Measurements from ENCODE around the gene TRPM4. TPM values are rescaled to one million over a fixed set of nuclear protein-coding genes. Genes with fewer than 3 reads are reported as not detected.

TRPM4 gene
- total RNA-seq, 1 donor from 2014 or later, result 28.5 TPM

DNA sequence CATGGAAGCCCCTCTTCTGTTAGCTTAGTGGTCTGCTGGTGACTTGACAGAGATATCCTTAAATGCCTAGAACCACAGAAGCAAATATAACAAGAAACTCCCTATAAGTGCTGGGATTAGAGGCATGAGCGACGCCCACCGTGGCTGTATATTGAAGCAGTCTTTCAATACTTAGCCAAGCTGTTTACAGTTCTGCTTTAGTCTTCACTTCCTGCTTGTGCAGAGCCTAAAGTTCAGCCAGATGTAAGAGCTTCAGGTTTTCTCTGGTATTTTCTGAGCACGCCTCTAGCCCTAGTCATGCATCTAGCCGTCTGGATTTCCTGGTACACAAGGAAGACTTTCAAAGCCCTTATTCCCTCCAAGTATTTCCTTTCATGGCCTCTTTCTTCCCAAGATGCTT, 28.5 kb downstream of the TRPM4 start:
- Mint-ChIP-seq H3K36me3 (ENCODE audit: unreplicated experiment) (peaks cover 54% of the 10 kb centered on the region), H3K27me3 (ENCODE audit: unreplicated experiment) (no peaks in the 10 kb centered on the region), H3K9me3 (ENCODE audit: unreplicated experiment) (peaks cover 4% of the 10 kb centered on the region), H3K4me3 (ENCODE audit: unreplicated experiment) (no peak overlapping the region), H3K27ac (ENCODE audit: unreplicated experiment) (no peak overlapping the region), H3K4me1 (ENCODE audit: unreplicated experiment) (no peaks in the 10 kb centered on the region)
- TF ChIP-seq, protein P1, sequence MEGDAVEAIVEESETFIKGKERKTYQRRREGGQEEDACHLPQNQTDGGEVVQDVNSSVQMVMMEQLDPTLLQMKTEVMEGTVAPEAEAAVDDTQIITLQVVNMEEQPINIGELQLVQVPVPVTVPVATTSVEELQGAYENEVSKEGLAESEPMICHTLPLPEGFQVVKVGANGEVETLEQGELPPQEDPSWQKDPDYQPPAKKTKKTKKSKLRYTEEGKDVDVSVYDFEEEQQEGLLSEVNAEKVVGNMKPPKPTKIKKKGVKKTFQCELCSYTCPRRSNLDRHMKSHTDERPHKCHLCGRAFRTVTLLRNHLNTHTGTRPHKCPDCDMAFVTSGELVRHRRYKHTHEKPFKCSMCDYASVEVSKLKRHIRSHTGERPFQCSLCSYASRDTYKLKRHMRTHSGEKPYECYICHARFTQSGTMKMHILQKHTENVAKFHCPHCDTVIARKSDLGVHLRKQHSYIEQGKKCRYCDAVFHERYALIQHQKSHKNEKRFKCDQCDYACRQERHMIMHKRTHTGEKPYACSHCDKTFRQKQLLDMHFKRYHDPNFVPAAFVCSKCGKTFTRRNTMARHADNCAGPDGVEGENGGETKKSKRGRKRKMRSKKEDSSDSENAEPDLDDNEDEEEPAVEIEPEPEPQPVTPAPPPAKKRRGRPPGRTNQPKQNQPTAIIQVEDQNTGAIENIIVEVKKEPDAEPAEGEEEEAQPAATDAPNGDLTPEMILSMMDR (IDR thresholded peaks at IDR 0.05), result no peak
- DNase-seq (ENCODE audit: extremely low spot score, unreplicated experiment), result no peak

DNA sequence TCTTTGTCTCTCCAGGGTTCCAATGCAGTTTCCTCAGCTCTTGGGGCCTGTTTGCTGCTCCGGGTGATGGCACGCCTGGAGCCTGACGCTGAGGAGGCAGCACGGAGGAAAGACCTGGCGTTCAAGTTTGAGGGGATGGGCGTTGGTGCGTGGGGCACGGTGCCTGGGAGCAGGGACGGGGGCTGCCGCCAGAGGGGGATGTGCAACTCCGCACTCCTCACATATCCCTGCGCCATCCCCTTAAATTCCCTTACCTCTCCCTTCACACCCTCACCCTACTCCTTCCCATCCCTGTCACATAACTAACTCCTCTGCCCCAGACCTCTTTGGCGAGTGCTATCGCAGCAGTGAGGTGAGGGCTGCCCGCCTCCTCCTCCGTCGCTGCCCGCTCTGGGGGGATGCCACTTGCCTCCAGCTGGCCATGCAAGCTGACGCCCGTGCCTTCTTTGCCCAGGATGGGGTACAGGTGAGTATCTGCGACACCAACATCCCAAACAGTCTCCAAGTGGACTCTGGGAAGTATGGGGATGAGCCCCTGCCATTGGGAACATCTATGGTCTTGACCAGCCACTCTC, 31.1 kb downstream of the TRPM4 start:
- H3K36me3 Mint-ChIP-seq (ENCODE audit: unreplicated experiment), result peaks cover 45% of the 10 kb centered on the region
- DNase-seq (ENCODE audit: extremely low spot score, unreplicated experiment), result no peak

DNA sequence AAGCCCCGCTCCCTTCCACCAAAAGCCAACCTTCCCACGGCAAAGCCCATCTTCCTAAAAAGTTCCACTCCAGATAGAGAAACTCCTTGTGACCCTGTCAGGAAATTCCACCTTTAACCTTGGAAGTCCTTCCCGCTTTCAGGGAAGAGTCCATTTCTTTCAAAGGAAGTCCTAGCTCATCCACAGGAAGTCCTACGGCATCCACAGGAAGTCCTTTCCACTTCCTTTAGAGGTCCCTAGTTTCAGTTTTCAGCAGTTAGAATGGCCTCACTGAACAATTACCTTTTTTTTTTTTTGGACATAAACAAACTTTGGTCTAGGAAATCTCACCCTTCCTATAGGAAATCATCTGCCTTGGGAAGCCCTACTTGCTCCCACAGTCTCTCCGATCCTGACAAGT, 31.7 kb downstream of the TRPM4 start:
- peaks cover 40% of the 10 kb centered on the region for H3K36me3 Mint-ChIP-seq (ENCODE audit: unreplicated experiment)
- DNase-seq (ENCODE audit: extremely low spot score, unreplicated experiment), result no peak
- no peaks in the 10 kb centered on the region for H3K9me3 Mint-ChIP-seq (ENCODE audit: unreplicated experiment)
- no peak overlapping the region for H3K27ac Mint-ChIP-seq (ENCODE audit: unreplicated experiment)
- no peaks in the 10 kb centered on the region for H3K4me1 Mint-ChIP-seq (ENCODE audit: unreplicated experiment)
- TF ChIP-seq, protein P1 (IDR thresholded peaks at IDR 0.05), result no peak
- no peak overlapping the region for H3K4me3 Mint-ChIP-seq (ENCODE audit: unreplicated experiment)
- H3K27me3 Mint-ChIP-seq (ENCODE audit: unreplicated experiment), result no peaks in the 10 kb centered on the region

More for the DNA sequence above, 31.1 kb downstream of the TRPM4 start:
- TF ChIP-seq, protein P1 (IDR thresholded peaks at IDR 0.05), result no peak
- H3K4me3 Mint-ChIP-seq (ENCODE audit: unreplicated experiment), result no peak overlapping the region
- no peaks in the 10 kb centered on the region for H3K4me1 Mint-ChIP-seq (ENCODE audit: unreplicated experiment)
- no peaks in the 10 kb centered on the region for H3K27me3 Mint-ChIP-seq (ENCODE audit: unreplicated experiment)
- peaks cover 4% of the 10 kb centered on the region for H3K9me3 Mint-ChIP-seq (ENCODE audit: unreplicated experiment)
- H3K27ac Mint-ChIP-seq (ENCODE audit: unreplicated experiment), result no peak overlapping the region

GRCh38 chr19:49190781-49191180, 33.2 kb downstream of the TRPM4 start:
- DNase-seq (ENCODE audit: extremely low spot score, unreplicated experiment), result no peak
- TF ChIP-seq, protein P1 (IDR thresholded peaks at IDR 0.05), result no peak

DNA sequence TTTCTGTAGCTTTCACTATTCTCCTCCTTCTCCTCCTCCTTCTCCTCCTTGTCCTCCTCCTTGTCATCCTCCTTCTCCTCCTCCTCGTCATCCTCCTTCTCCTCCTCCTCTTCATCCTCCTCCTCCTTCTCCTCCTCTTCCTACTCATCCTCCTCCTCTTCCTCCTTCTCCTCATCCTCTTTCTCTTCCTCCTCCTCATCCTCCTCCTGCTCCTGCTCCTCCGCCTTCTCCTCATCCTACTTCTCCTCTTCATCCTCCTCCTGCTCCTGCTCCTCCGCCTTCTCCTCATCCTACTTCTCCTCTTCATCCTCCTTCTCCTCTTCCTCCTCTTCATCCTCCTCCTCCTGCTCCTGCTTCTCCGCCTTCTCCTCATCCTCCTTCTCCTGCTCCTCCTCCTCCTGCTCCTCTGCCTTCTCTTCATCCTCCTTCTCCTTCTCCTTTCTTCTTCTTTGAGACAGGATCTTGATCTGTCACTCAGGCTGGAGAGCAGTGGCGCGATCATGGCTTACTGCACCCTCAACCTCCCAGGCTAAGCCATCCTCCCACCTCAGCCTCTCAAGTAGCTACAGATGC, 36.3 kb downstream of the TRPM4 start:
- peaks cover 24% of the 10 kb centered on the region for H3K36me3 Mint-ChIP-seq (ENCODE audit: unreplicated experiment)
- H3K27ac Mint-ChIP-seq (ENCODE audit: unreplicated experiment), result no peak overlapping the region
- no peak overlapping the region for H3K4me3 Mint-ChIP-seq (ENCODE audit: unreplicated experiment)
- TF ChIP-seq, protein P1 (IDR thresholded peaks at IDR 0.05), result no peak
- H3K9me3 Mint-ChIP-seq (ENCODE audit: unreplicated experiment), result no peaks in the 10 kb centered on the region
- H3K4me1 Mint-ChIP-seq (ENCODE audit: unreplicated experiment), result peaks cover 3% of the 10 kb centered on the region
- no peak for DNase-seq (ENCODE audit: extremely low spot score, unreplicated experiment)
- H3K27me3 Mint-ChIP-seq (ENCODE audit: unreplicated experiment), result no peaks in the 10 kb centered on the region

More at GRCh38 chr19:49190781-49191180, 33.2 kb downstream of the TRPM4 start:
- H3K27ac Mint-ChIP-seq (ENCODE audit: unreplicated experiment), result no peak overlapping the region
- H3K9me3 Mint-ChIP-seq (ENCODE audit: unreplicated experiment), result no peaks in the 10 kb centered on the region
- no peak overlapping the region for H3K4me3 Mint-ChIP-seq (ENCODE audit: unreplicated experiment)
- no peaks in the 10 kb centered on the region for H3K27me3 Mint-ChIP-seq (ENCODE audit: unreplicated experiment)
- H3K4me1 Mint-ChIP-seq (ENCODE audit: unreplicated experiment), result no peaks in the 10 kb centered on the region
- H3K36me3 Mint-ChIP-seq (ENCODE audit: unreplicated experiment), result peaks cover 34% of the 10 kb centered on the region
